ENCODE results near the gene TMEM161B. TPM values are rescaled to one million over a fixed set of nuclear protein-coding genes. Genes with fewer than 3 reads are reported as not detected.
A peak's percentile ranks its signal among the peaks of the same experiment; 100 is the strongest.
"Not testable (repeated sequence)": the region's sequence is repeated elsewhere in the genome, so short reads cannot be mapped to it uniquely, and the experiment has no call there.

The TMEM161B gene
- total RNA-seq, 2 experiments from 2014 or later: 22.7 to 23.9 TPM

DNA sequence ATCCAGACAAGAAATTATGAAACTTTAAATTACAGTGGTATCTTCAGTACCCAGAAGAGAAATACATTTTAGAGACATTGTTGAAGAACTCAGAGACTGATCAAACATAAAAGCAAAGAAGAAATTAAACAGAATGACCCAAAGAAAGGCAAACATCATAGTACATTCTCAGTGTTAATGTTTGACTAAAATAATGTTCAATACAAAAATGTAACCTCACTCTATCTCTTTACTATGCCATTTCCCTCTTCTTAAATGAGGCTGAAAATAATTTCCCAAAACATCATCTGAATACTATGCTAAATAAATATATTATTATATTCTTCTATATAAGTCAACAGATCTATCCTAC is 22.8 kb downstream of the TMEM161B start:
- no peak overlapping the region for H3K4me3 Mint-ChIP-seq
- peaks cover 19% of the 10 kb centered on the region for H3K36me3 Mint-ChIP-seq (ENCODE audit: low read depth)
- ChIA-PET POLR2A (no interaction called here), CTCF (no interaction called here)
- no peak overlapping the region for H3K27ac Mint-ChIP-seq
- no peaks in the 10 kb centered on the region for H3K9me3 Mint-ChIP-seq (ENCODE audit: insufficient read depth)
- no peak for ATAC-seq
- no peak for DNase-seq
- peaks cover 24% of the 10 kb centered on the region for H3K4me1 Mint-ChIP-seq (ENCODE audit: low read depth)
- H3K27me3 Mint-ChIP-seq (ENCODE audit: low read depth): no peaks in the 10 kb centered on the region

GRCh38 chr5:88245241-88245892 is 23.3 kb downstream of the TMEM161B start:
- Mint-ChIP-seq H3K27me3 (ENCODE audit: low read depth) (no peaks in the 10 kb centered on the region), H3K4me1 (ENCODE audit: low read depth) (peaks cover 19% of the 10 kb centered on the region), H3K9me3 (ENCODE audit: insufficient read depth) (no peaks in the 10 kb centered on the region), H3K27ac (no peak overlapping the region), H3K36me3 (ENCODE audit: low read depth) (peaks cover 15% of the 10 kb centered on the region), H3K4me3 (no peak overlapping the region)
- ATAC-seq (no peak), DNase-seq (no peak)
- POLR2A ChIA-PET: no interaction called here
- CTCF ChIA-PET: no interaction called here

DNA sequence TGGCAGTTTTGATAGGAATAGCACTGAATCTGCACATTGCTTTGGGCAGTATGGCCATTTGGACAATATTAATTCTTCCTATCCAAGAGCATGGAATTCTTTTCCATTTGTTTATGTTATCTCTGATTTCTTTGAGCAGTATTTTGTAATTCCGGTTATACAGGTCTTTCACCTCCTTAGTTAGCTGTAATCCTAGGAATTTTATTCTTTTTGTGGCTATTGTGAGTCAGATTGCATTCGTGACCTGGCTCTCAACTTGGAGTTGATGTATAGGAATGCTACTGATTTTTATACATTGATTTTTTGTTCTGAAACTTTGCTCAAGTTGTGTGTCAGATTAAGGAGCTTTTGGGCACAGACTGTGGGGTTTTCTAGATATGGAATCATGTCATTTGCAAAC is 24.0 kb downstream of the TMEM161B start:
- peaks cover 13% of the 10 kb centered on the region for H3K4me1 Mint-ChIP-seq (ENCODE audit: low read depth)
- no peak overlapping the region for H3K27ac Mint-ChIP-seq
- no peak for ATAC-seq
- ChIA-PET POLR2A (no interaction called here), CTCF (no interaction called here)
- H3K4me3 Mint-ChIP-seq: no peak overlapping the region
- no peaks in the 10 kb centered on the region for H3K9me3 Mint-ChIP-seq (ENCODE audit: insufficient read depth)
- DNase-seq: no peak
- H3K36me3 Mint-ChIP-seq (ENCODE audit: low read depth): peaks cover 11% of the 10 kb centered on the region
- H3K27me3 Mint-ChIP-seq (ENCODE audit: low read depth): no peaks in the 10 kb centered on the region

DNA sequence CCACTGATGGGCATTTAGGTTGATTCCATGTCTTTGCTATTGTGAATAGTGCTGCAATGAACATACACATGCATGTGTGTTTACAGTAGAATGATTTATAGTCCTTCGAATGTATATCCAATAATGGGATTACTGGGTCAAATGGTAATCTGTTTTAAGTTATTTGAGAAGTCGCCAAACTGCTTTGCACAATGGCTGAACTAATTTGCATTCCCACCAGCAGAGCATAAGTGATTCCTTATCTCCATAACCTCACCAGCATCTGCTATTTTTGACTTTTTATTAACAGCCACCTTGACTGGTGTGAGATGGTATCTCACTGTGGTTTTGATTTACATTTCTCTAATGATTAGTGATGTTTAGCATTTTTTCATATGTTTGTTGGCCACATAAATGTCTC is 25.2 kb downstream of the TMEM161B start:
- H3K9me3 Mint-ChIP-seq (ENCODE audit: insufficient read depth); POLR2A ChIA-PET; CTCF ChIA-PET; H3K27me3 Mint-ChIP-seq (ENCODE audit: low read depth); H3K27ac Mint-ChIP-seq; DNase-seq; ATAC-seq; H3K4me1 Mint-ChIP-seq (ENCODE audit: low read depth); H3K4me3 Mint-ChIP-seq: not testable (repeated sequence)
- peaks cover 11% of the 10 kb centered on the region for H3K36me3 Mint-ChIP-seq (ENCODE audit: low read depth)

DNA sequence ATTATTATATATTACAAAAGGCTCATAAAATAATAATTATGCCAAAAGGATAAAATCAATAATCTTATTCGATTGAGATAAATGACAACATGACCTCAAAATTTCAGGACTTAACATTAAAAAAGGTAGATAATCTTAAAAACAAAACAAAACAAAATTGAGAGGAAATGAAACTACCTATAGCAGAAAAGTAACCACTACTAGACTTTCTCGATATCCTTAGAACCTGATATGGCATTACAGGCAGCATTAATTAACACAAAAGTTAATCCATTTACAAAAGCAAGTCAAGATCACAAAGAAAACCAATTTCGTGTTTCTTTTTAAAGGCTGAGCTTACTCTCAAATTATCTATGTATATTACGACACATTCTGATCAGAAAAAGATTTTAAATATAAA is 29.9 kb downstream of the TMEM161B start:
- H3K36me3 Mint-ChIP-seq (ENCODE audit: low read depth): peaks cover 24% of the 10 kb centered on the region
- H3K4me1 Mint-ChIP-seq (ENCODE audit: low read depth): peaks cover 2% of the 10 kb centered on the region
- no peaks in the 10 kb centered on the region for H3K27me3 Mint-ChIP-seq (ENCODE audit: low read depth)
- ChIA-PET CTCF (no interaction called here), POLR2A (no interaction called here)
- no peak overlapping the region for H3K27ac Mint-ChIP-seq
- DNase-seq (no peak), ATAC-seq (no peak)
- H3K9me3 Mint-ChIP-seq (ENCODE audit: insufficient read depth): no peaks in the 10 kb centered on the region
- H3K4me3 Mint-ChIP-seq: no peak overlapping the region

GRCh38 chr5:88236866-88237642 is 31.6 kb downstream of the TMEM161B start:
- H3K27ac Mint-ChIP-seq: no peak overlapping the region

DNA sequence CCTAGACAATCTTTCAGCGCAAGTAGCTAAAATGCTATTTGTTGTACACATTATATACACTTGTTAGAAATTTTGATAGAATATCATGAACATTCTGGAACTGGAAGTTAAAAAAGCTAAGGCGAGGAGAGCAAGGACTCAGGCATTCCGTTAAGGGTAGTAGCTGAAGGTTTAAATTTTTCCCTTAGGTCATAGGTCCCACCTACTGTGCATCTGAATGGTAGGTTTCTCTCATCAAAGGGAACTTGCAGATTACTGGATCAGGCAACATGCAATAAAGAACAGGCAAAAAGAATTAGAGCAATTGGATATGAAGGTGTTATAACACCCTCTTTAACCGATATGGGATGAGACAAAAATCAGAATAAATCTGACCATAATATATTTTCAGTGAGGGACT is 32.8 kb downstream of the TMEM161B start:
- ATAC-seq (no peak), DNase-seq (no peak)
- Mint-ChIP-seq H3K27ac (no peak overlapping the region), H3K4me3 (no peak overlapping the region), H3K4me1 (ENCODE audit: low read depth) (peaks cover 2% of the 10 kb centered on the region), H3K27me3 (ENCODE audit: low read depth) (no peaks in the 10 kb centered on the region), H3K9me3 (ENCODE audit: insufficient read depth) (no peaks in the 10 kb centered on the region), H3K36me3 (ENCODE audit: low read depth) (peaks cover 31% of the 10 kb centered on the region)
- CTCF ChIA-PET: no interaction called here
- POLR2A ChIA-PET: no interaction called here

More at GRCh38 chr5:88236866-88237642, 31.6 kb downstream of the TMEM161B start:
- Mint-ChIP-seq H3K4me1 (ENCODE audit: low read depth) (peaks cover 2% of the 10 kb centered on the region), H3K27me3 (ENCODE audit: low read depth) (no peaks in the 10 kb centered on the region), H3K4me3 (no peak overlapping the region), H3K9me3 (ENCODE audit: insufficient read depth) (no peaks in the 10 kb centered on the region), H3K36me3 (ENCODE audit: low read depth) (peaks cover 31% of the 10 kb centered on the region)
- ChIA-PET CTCF (interaction anchor here (0.6 kb wide), 1 partner anchor 11 kb away, joined by 3 read pairs; no protein-coding TSS in a partner anchor), POLR2A (no interaction called here)
- DNase-seq: no peak
- ATAC-seq: no peak

DNA sequence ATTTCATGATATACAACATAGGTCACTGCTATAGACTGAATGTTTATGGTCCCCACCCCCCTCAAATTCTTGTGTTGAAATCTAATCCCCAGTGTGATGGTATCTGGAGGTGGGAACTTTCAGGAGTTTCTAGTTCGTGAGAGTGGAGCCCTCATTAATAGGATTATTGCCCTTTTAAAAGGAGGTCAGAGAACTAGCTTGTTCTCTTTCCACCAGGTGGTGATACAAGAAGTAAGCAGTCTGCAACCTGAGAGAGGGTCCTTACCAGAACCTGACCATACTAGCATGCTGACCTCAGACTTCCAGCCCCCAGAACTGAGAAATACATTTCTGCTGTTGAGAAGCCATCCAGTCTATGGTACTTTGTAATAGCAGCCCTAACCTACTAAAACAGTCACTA is 33.3 kb downstream of the TMEM161B start:
- DNase-seq (no peak), ATAC-seq (no peak)
- no peak overlapping the region for H3K27ac Mint-ChIP-seq
- H3K4me1 Mint-ChIP-seq (ENCODE audit: low read depth): peaks cover 2% of the 10 kb centered on the region
- CTCF ChIA-PET: no interaction called here
- no peak overlapping the region for H3K4me3 Mint-ChIP-seq
- POLR2A ChIA-PET: no interaction called here
- H3K9me3 Mint-ChIP-seq (ENCODE audit: insufficient read depth): no peaks in the 10 kb centered on the region
- no peaks in the 10 kb centered on the region for H3K27me3 Mint-ChIP-seq (ENCODE audit: low read depth)
- peaks cover 34% of the 10 kb centered on the region for H3K36me3 Mint-ChIP-seq (ENCODE audit: low read depth)

DNA sequence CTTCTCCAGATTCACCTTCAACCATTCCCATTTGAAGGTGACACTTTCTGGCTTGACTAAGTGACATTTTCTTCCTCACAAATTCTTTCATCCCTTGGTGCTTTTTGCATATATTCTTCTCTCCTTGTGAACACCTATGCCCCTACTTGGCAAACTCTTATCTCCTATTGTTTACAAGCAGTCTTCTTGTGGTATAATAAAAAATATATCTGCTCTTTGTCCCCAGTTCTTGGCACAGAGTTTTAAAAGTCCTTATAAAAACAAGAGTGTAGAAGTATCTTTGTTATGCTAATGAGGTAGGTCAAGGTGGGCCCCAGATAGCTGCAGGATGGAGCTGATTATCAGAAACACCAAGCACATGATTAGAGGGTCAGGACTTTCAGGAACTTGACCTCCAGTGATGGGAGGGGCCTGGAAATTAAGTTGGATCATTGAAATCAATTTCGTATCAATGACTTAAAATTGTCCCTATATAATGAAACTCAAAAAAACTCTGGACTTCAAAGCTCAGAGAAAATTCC is 38.0 kb downstream of the TMEM161B start:
- ATAC-seq (no peak), DNase-seq (no peak)
- H3K36me3 Mint-ChIP-seq (ENCODE audit: low read depth): peaks cover 36% of the 10 kb centered on the region
- H3K9me3 Mint-ChIP-seq (ENCODE audit: insufficient read depth): no peaks in the 10 kb centered on the region
- POLR2A ChIA-PET: no interaction called here
- peaks cover 5% of the 10 kb centered on the region for H3K4me1 Mint-ChIP-seq (ENCODE audit: low read depth)
- H3K27ac Mint-ChIP-seq: no peak overlapping the region
- H3K27me3 Mint-ChIP-seq (ENCODE audit: low read depth): no peaks in the 10 kb centered on the region
- CTCF ChIA-PET: no interaction called here
- H3K4me3 Mint-ChIP-seq: no peak overlapping the region

DNA sequence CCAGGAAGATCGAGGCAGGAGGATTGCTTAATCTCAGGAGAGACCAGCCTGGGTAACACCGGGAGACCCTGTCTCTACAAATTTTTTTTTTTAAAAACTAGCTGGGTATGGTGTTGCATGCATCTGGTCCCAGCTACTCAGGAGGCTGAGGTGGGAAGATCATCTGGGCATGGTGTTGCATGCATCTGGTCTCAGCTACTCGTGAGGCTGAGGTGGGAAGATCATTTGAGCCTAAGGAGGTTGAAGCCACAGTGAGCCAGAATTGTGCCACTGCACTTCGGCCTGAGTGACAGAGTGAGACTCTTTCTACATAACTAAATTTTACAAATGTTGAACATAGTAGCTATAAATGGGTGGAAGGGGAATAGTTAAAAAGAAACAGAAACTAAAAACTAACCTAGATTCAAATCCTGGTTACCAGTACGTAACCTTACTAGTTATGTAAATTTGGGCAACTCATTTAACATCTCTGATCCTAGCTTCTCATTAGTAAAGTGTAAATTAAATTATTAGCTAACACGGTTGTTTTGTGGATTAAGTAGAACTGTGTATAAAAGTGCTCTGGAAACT is 41.7 kb downstream of the TMEM161B start:
- Mint-ChIP-seq H3K27ac (peak overlapping the region; percentile 4), H3K36me3 (ENCODE audit: low read depth) (peaks cover 27% of the 10 kb centered on the region), H3K4me1 (ENCODE audit: low read depth) (peaks cover 5% of the 10 kb centered on the region), H3K4me3 (no peak overlapping the region), H3K9me3 (ENCODE audit: insufficient read depth) (no peaks in the 10 kb centered on the region), H3K27me3 (ENCODE audit: low read depth) (no peaks in the 10 kb centered on the region)
- ATAC-seq (no peak), DNase-seq (no peak)
- ChIA-PET CTCF (interaction anchor here (1.3 kb wide), 1 partner anchor 60 kb away, joined by 3 read pairs; no protein-coding TSS in a partner anchor), POLR2A (no interaction called here)

GRCh38 chr5:88214655-88215054 is 54.0 kb downstream of the TMEM161B start:
- DNase-seq: no peak
- H3K4me1 Mint-ChIP-seq (ENCODE audit: low read depth): no peaks in the 10 kb centered on the region
- ChIA-PET POLR2A (no interaction called here), CTCF (interaction anchor here (1.0 kb wide), 1 partner anchor 48 kb away, joined by 3 read pairs; no protein-coding TSS in a partner anchor)
- H3K36me3 Mint-ChIP-seq (ENCODE audit: low read depth): peaks cover 54% of the 10 kb centered on the region
- H3K9me3 Mint-ChIP-seq (ENCODE audit: insufficient read depth): no peaks in the 10 kb centered on the region
- no peak overlapping the region for H3K27ac Mint-ChIP-seq
- ATAC-seq: no peak
- no peak overlapping the region for H3K4me3 Mint-ChIP-seq
- H3K27me3 Mint-ChIP-seq (ENCODE audit: low read depth): no peaks in the 10 kb centered on the region

DNA sequence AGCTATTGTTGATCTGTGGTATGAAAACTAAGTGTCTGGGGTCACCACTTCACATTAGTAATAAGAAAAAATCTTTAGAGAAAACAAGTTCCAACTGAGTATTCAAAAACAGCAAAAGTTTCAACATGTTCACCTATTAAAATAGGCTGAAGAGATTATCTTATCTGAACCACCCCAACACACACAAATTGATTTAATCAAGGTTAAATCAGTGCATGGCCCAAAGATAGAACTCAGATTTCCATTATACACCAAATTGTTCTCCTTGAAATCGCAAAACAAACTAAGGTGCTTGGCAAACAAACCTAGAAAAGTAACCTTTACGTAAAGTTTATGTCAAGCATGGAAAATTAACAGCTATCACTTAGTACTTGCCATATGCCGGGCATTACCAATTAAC is 61.1 kb downstream of the TMEM161B start:
- ATAC-seq (no peak), DNase-seq (no peak)
- peaks cover 14% of the 10 kb centered on the region for H3K4me1 Mint-ChIP-seq (ENCODE audit: low read depth)
- H3K9me3 Mint-ChIP-seq (ENCODE audit: insufficient read depth): no peaks in the 10 kb centered on the region
- H3K36me3 Mint-ChIP-seq (ENCODE audit: low read depth): peaks cover 34% of the 10 kb centered on the region
- POLR2A ChIA-PET: no interaction called here
- CTCF ChIA-PET: interaction anchor here (0.8 kb wide), 1 partner anchor 29 kb away, joined by 3 read pairs; no protein-coding TSS in a partner anchor
- no peak overlapping the region for H3K27ac Mint-ChIP-seq
- H3K4me3 Mint-ChIP-seq: no peak overlapping the region
- no peaks in the 10 kb centered on the region for H3K27me3 Mint-ChIP-seq (ENCODE audit: low read depth)
